Measurements from ENCODE around the gene SHROOM4. TPM values are rescaled to one million over a fixed set of nuclear protein-coding genes. Genes with fewer than 3 reads are reported as not detected.

SHROOM4 gene
- total RNA-seq, 1 donor from 2014 or later = 43.5 TPM

GRCh38 chrX:50721764-50722521, 92.1 kb downstream of the SHROOM4 start:
- intact Hi-C loops (cut with DNase I) = no loop called here
- no peaks in the 10 kb centered on the region for H3K36me3 ChIP-seq
- no peaks in the 10 kb centered on the region for H3K9me3 ChIP-seq
- H3K4me3 ChIP-seq = no peak overlapping the region
- H3K27ac ChIP-seq = no peak overlapping the region
- ATAC-seq (no peak), DNase-seq (no peak)
- no peaks in the 10 kb centered on the region for H3K4me1 ChIP-seq
- H3K27me3 ChIP-seq = no peaks in the 10 kb centered on the region
- TF ChIP-seq CTCF (IDR thresholded peaks at IDR 0.05) = no peak

- DNase-seq = no peak
- no peak for ATAC-seq
- Histone ChIP-seq H3K9me3 (no peaks in the 10 kb centered on the region), H3K4me1 (no peaks in the 10 kb centered on the region), H3K27ac (no peak overlapping the region), H3K4me3 (no peak overlapping the region), H3K36me3 (no peaks in the 10 kb centered on the region), H3K27me3 (no peaks in the 10 kb centered on the region)
- intact Hi-C loops (cut with DNase I) = no loop called here
- TF ChIP-seq CTCF (IDR thresholded peaks at IDR 0.05) = no peak
Measured at GRCh38 chrX:50719614-50720013, 94.4 kb downstream of the SHROOM4 start.

DNA sequence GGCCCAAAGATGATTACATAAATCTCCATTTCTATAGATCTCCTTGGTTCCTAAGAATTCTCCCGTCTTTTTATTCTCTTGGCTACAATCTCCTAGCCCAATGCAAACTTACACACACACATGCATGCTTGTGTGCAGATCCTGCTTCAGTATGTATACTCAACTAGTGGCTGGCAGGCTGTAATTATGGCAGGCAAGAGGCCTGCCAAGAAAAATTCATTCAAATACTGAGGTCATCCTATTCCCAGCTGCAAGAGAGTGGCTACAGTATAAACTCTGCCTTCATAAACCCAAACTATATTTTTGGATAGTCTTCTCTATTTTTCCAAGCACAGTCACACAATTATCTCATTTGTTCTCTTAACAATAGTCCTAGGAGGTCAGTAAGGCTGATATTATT, 95.2 kb downstream of the SHROOM4 start:
- Histone ChIP-seq H3K4me3 (no peak overlapping the region), H3K27ac (no peak overlapping the region), H3K27me3 (no peaks in the 10 kb centered on the region), H3K36me3 (no peaks in the 10 kb centered on the region), H3K9me3 (no peaks in the 10 kb centered on the region), H3K4me1 (no peaks in the 10 kb centered on the region)
- intact Hi-C loops (cut with DNase I) = no loop called here
- TF ChIP-seq CTCF (IDR thresholded peaks at IDR 0.05) = no peak
- DNase-seq (no peak), ATAC-seq (no peak)

GRCh38 chrX:50716706-50717105, 97.3 kb downstream of the SHROOM4 start:
- ATAC-seq (no peak), DNase-seq (no peak)
- no peaks in the 10 kb centered on the region for H3K36me3 ChIP-seq
- TF ChIP-seq CTCF (IDR thresholded peaks at IDR 0.05) = no peak
- H3K4me3 ChIP-seq = no peak overlapping the region
- no peaks in the 10 kb centered on the region for H3K27me3 ChIP-seq
- no peaks in the 10 kb centered on the region for H3K9me3 ChIP-seq
- intact Hi-C loops (cut with DNase I) = no loop called here
- H3K27ac ChIP-seq = no peak overlapping the region
- H3K4me1 ChIP-seq = no peaks in the 10 kb centered on the region

GRCh38 chrX:50712777-50713176, 101.2 kb downstream of the SHROOM4 start:
- ATAC-seq (no peak), DNase-seq (no peak)
- Histone ChIP-seq H3K4me3 (no peak overlapping the region), H3K36me3 (no peaks in the 10 kb centered on the region), H3K9me3 (no peaks in the 10 kb centered on the region), H3K27ac (no peak overlapping the region), H3K4me1 (no peaks in the 10 kb centered on the region), H3K27me3 (no peaks in the 10 kb centered on the region)
- TF ChIP-seq CTCF (IDR thresholded peaks at IDR 0.05) = no peak
- intact Hi-C loops (cut with DNase I) = no loop called here

DNA sequence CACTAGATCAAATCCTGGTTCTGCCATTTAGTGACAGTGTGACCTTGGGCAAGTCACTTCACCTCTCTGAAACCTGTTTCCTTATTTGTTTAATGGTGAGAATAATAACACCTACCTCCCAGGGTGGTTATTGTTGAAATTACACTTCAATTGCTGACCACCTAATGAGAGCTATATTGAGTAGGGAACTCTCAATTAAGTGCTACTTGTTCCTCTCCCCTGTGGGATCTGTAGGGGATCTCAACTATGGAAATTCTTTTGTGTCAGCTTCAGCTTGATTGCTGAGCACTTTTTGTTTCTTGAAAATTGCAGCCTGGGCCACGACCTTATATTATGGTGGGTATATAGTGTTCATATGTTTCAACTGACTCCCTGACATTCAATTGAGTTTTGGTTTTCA, 102.1 kb downstream of the SHROOM4 start:
- Histone ChIP-seq H3K27me3 (no peaks in the 10 kb centered on the region), H3K27ac (no peak overlapping the region), H3K36me3 (no peaks in the 10 kb centered on the region), H3K4me1 (no peaks in the 10 kb centered on the region), H3K4me3 (no peak overlapping the region), H3K9me3 (no peaks in the 10 kb centered on the region)
- ATAC-seq (no peak), DNase-seq (no peak)
- no peak for TF ChIP-seq CTCF (IDR thresholded peaks at IDR 0.05)
- intact Hi-C loops (cut with DNase I) = no loop called here

Data from upper lobe of right lung (tissue), 1 donor.